Measurements from ENCODE around the gene BLOC1S4.
A peak's percentile ranks its signal among the peaks of the same experiment; 100 is the strongest.

The BLOC1S4 gene

GRCh38 chr4:6699903-6700302, 16.1 kb upstream of the BLOC1S4 start:
- Histone ChIP-seq H3K79me1 (ENCODE audit: low read length) (peaks cover 7% of the 10 kb centered on the region), H3K9ac (ENCODE audit: low read length) (no peak overlapping the region), H4K8ac (ENCODE audit: low read depth, low read length) (no peak overlapping the region), H3K18ac (ENCODE audit: low read length) (no peak overlapping the region), H3K4me3 (ENCODE audit: low read length) (no peak overlapping the region), H4K5ac (ENCODE audit: low read length) (no peak overlapping the region), H2BK5ac (ENCODE audit: low read length) (no peak overlapping the region), H2BK120ac (ENCODE audit: low read depth, low read length) (no peak overlapping the region), H2AK5ac (ENCODE audit: low read length) (no peak overlapping the region), H3K27me3 (ENCODE audit: insufficient read depth, low read length, poor library complexity) (no peaks in the 10 kb centered on the region), H2BK15ac (replicated peaks; ENCODE audit: low read depth) (no peak overlapping the region), H3K56ac (ENCODE audit: low read length) (no peak overlapping the region), H3K36me3 (ENCODE audit: control insufficient read depth, insufficient read depth, low read length) (no peaks in the 10 kb centered on the region), H3K4me2 (ENCODE audit: low read length) (no peak overlapping the region), H3K4me1 (ENCODE audit: control insufficient read depth, low read depth, low read length) (no peaks in the 10 kb centered on the region), H3K79me2 (ENCODE audit: control insufficient read depth, insufficient read depth, low read length) (peaks cover 2% of the 10 kb centered on the region), H3K23ac (ENCODE audit: low read length) (no peak overlapping the region), H3K27ac (ENCODE audit: low read depth, low read length) (no peak overlapping the region), H3K4ac (ENCODE audit: low read depth, low read length) (no peak overlapping the region)
- WGBS (ENCODE audit: extremely low coverage, insufficient coverage, low lambda C conversion rate), result no CpG with 5 or more reads among the region's 1 CpG
- DNase-seq, result no peak

GRCh38 chr4:6701371-6701770, 14.6 kb upstream of the BLOC1S4 start:
- Histone ChIP-seq H2BK15ac (replicated peaks; ENCODE audit: low read depth) (no peak overlapping the region), H4K8ac (ENCODE audit: low read depth, low read length) (no peak overlapping the region), H3K4me2 (ENCODE audit: low read length) (no peak overlapping the region), H3K4me1 (ENCODE audit: control insufficient read depth, low read depth, low read length) (no peaks in the 10 kb centered on the region), H3K79me2 (ENCODE audit: control insufficient read depth, insufficient read depth, low read length) (peaks cover 8% of the 10 kb centered on the region), H3K4ac (ENCODE audit: low read depth, low read length) (no peak overlapping the region), H3K79me1 (ENCODE audit: low read length) (peaks cover 11% of the 10 kb centered on the region), H4K5ac (ENCODE audit: low read length) (no peak overlapping the region), H2BK5ac (ENCODE audit: low read length) (no peak overlapping the region), H3K23ac (ENCODE audit: low read length) (no peak overlapping the region), H2AK5ac (ENCODE audit: low read length) (no peak overlapping the region), H3K9ac (ENCODE audit: low read length) (no peak overlapping the region), H2BK120ac (ENCODE audit: low read depth, low read length) (no peak overlapping the region), H3K4me3 (ENCODE audit: low read length) (no peak overlapping the region), H3K18ac (ENCODE audit: low read length) (no peak overlapping the region), H3K27me3 (ENCODE audit: insufficient read depth, low read length, poor library complexity) (no peaks in the 10 kb centered on the region), H3K36me3 (ENCODE audit: control insufficient read depth, insufficient read depth, low read length) (no peaks in the 10 kb centered on the region), H3K56ac (ENCODE audit: low read length) (no peak overlapping the region), H3K27ac (ENCODE audit: low read depth, low read length) (no peak overlapping the region)
- no CpG with 5 or more reads among the region's 13 CpGs for WGBS (ENCODE audit: extremely low coverage, insufficient coverage, low lambda C conversion rate)
- peak; percentile 89 for DNase-seq

- no peak overlapping the region for H3K18ac ChIP-seq (ENCODE audit: low read length)
- no peak overlapping the region for H3K4me2 ChIP-seq (ENCODE audit: low read length)
- H2AK5ac ChIP-seq (ENCODE audit: low read length), result no peak overlapping the region
- H3K27ac ChIP-seq (ENCODE audit: low read depth, low read length), result no peak overlapping the region
- no peak overlapping the region for H3K56ac ChIP-seq (ENCODE audit: low read length)
- peaks cover 4% of the 10 kb centered on the region for H3K4me1 ChIP-seq (ENCODE audit: control insufficient read depth, low read depth, low read length)
- H2BK15ac ChIP-seq (replicated peaks; ENCODE audit: low read depth), result no peak overlapping the region
- no CpG with 5 or more reads among the region's 1 CpG for WGBS (ENCODE audit: extremely low coverage, insufficient coverage, low lambda C conversion rate)
- H2BK120ac ChIP-seq (ENCODE audit: low read depth, low read length), result no peak overlapping the region
- no peaks in the 10 kb centered on the region for H3K27me3 ChIP-seq (ENCODE audit: insufficient read depth, low read length, poor library complexity)
- H3K9ac ChIP-seq (ENCODE audit: low read length), result no peak overlapping the region
- peaks cover 21% of the 10 kb centered on the region for H3K79me2 ChIP-seq (ENCODE audit: control insufficient read depth, insufficient read depth, low read length)
- peaks cover 16% of the 10 kb centered on the region for H3K79me1 ChIP-seq (ENCODE audit: low read length)
- no peak overlapping the region for H4K8ac ChIP-seq (ENCODE audit: low read depth, low read length)
- no peak overlapping the region for H3K23ac ChIP-seq (ENCODE audit: low read length)
- DNase-seq, result no peak
- H2BK5ac ChIP-seq (ENCODE audit: low read length), result no peak overlapping the region
- no peaks in the 10 kb centered on the region for H3K36me3 ChIP-seq (ENCODE audit: control insufficient read depth, insufficient read depth, low read length)
- no peak overlapping the region for H3K4ac ChIP-seq (ENCODE audit: low read depth, low read length)
- H4K5ac ChIP-seq (ENCODE audit: low read length), result no peak overlapping the region
- no peak overlapping the region for H3K4me3 ChIP-seq (ENCODE audit: low read length)
These were observed 13.2 kb upstream of the BLOC1S4 start for GRCh38 chr4:6702761-6703160.

- Histone ChIP-seq H3K36me3 (ENCODE audit: control insufficient read depth, insufficient read depth, low read length) (no peaks in the 10 kb centered on the region), H4K8ac (ENCODE audit: low read depth, low read length) (no peak overlapping the region), H3K27me3 (ENCODE audit: insufficient read depth, low read length, poor library complexity) (no peaks in the 10 kb centered on the region), H3K79me1 (ENCODE audit: low read length) (peaks cover 23% of the 10 kb centered on the region), H2AK5ac (ENCODE audit: low read length) (no peak overlapping the region), H3K79me2 (ENCODE audit: control insufficient read depth, insufficient read depth, low read length) (peaks cover 31% of the 10 kb centered on the region), H3K9ac (ENCODE audit: low read length) (no peak overlapping the region), H3K56ac (ENCODE audit: low read length) (no peak overlapping the region), H3K18ac (ENCODE audit: low read length) (no peak overlapping the region), H3K23ac (ENCODE audit: low read length) (no peak overlapping the region), H3K4me3 (ENCODE audit: low read length) (no peak overlapping the region), H3K4me1 (ENCODE audit: control insufficient read depth, low read depth, low read length) (peaks cover 10% of the 10 kb centered on the region), H4K5ac (ENCODE audit: low read length) (no peak overlapping the region), H3K4ac (ENCODE audit: low read depth, low read length) (no peak overlapping the region), H2BK120ac (ENCODE audit: low read depth, low read length) (no peak overlapping the region), H2BK15ac (replicated peaks; ENCODE audit: low read depth) (no peak overlapping the region), H2BK5ac (ENCODE audit: low read length) (no peak overlapping the region), H3K4me2 (ENCODE audit: low read length) (no peak overlapping the region), H3K27ac (ENCODE audit: low read depth, low read length) (no peak overlapping the region)
- no peak for DNase-seq
- WGBS (ENCODE audit: extremely low coverage, insufficient coverage, low lambda C conversion rate), result no CpG with 5 or more reads among the region's 3 CpGs
These were observed 12.2 kb upstream of the BLOC1S4 start for GRCh38 chr4:6703786-6704185.

GRCh38 chr4:6705646-6706045, 10.3 kb upstream of the BLOC1S4 start:
- no peak for DNase-seq
- Histone ChIP-seq H3K27ac (ENCODE audit: low read depth, low read length) (no peak overlapping the region), H3K4ac (ENCODE audit: low read depth, low read length) (no peak overlapping the region), H2BK5ac (ENCODE audit: low read length) (no peak overlapping the region), H4K5ac (ENCODE audit: low read length) (no peak overlapping the region), H3K4me3 (ENCODE audit: low read length) (no peak overlapping the region), H3K18ac (ENCODE audit: low read length) (no peak overlapping the region), H3K36me3 (ENCODE audit: control insufficient read depth, insufficient read depth, low read length) (no peaks in the 10 kb centered on the region), H3K4me1 (ENCODE audit: control insufficient read depth, low read depth, low read length) (peaks cover 10% of the 10 kb centered on the region), H3K23ac (ENCODE audit: low read length) (no peak overlapping the region), H3K56ac (ENCODE audit: low read length) (no peak overlapping the region), H2BK15ac (replicated peaks; ENCODE audit: low read depth) (no peak overlapping the region), H3K79me2 (ENCODE audit: control insufficient read depth, insufficient read depth, low read length) (peaks cover 38% of the 10 kb centered on the region), H2BK120ac (ENCODE audit: low read depth, low read length) (no peak overlapping the region), H2AK5ac (ENCODE audit: low read length) (no peak overlapping the region), H3K9ac (ENCODE audit: low read length) (no peak overlapping the region), H3K27me3 (ENCODE audit: insufficient read depth, low read length, poor library complexity) (no peaks in the 10 kb centered on the region), H3K79me1 (ENCODE audit: low read length) (peaks cover 28% of the 10 kb centered on the region), H4K8ac (ENCODE audit: low read depth, low read length) (no peak overlapping the region), H3K4me2 (ENCODE audit: low read length) (no peak overlapping the region)
- WGBS (ENCODE audit: extremely low coverage, insufficient coverage, low lambda C conversion rate), result no CpG with 5 or more reads among the region's 2 CpGs

GRCh38 chr4:6706173-6706572, 9.8 kb upstream of the BLOC1S4 start:
- Histone ChIP-seq H3K27me3 (ENCODE audit: insufficient read depth, low read length, poor library complexity) (no peaks in the 10 kb centered on the region), H3K79me2 (ENCODE audit: control insufficient read depth, insufficient read depth, low read length) (peaks cover 38% of the 10 kb centered on the region), H2BK5ac (ENCODE audit: low read length) (no peak overlapping the region), H3K79me1 (ENCODE audit: low read length) (peaks cover 27% of the 10 kb centered on the region), H3K4me2 (ENCODE audit: low read length) (no peak overlapping the region), H2BK120ac (ENCODE audit: low read depth, low read length) (no peak overlapping the region), H3K23ac (ENCODE audit: low read length) (no peak overlapping the region), H3K4me3 (ENCODE audit: low read length) (no peak overlapping the region), H2AK5ac (ENCODE audit: low read length) (no peak overlapping the region), H4K5ac (ENCODE audit: low read length) (no peak overlapping the region), H3K56ac (ENCODE audit: low read length) (no peak overlapping the region), H4K8ac (ENCODE audit: low read depth, low read length) (no peak overlapping the region), H3K36me3 (ENCODE audit: control insufficient read depth, insufficient read depth, low read length) (no peaks in the 10 kb centered on the region), H3K4me1 (ENCODE audit: control insufficient read depth, low read depth, low read length) (peaks cover 10% of the 10 kb centered on the region), H2BK15ac (replicated peaks; ENCODE audit: low read depth) (no peak overlapping the region), H3K9ac (ENCODE audit: low read length) (no peak overlapping the region), H3K18ac (ENCODE audit: low read length) (no peak overlapping the region), H3K4ac (ENCODE audit: low read depth, low read length) (no peak overlapping the region), H3K27ac (ENCODE audit: low read depth, low read length) (no peak overlapping the region)
- DNase-seq, result no peak
- WGBS (ENCODE audit: extremely low coverage, insufficient coverage, low lambda C conversion rate), result no CpG with 5 or more reads among the region's 5 CpGs
